ENCODE measurements around the gene PACS1. TPM values are rescaled to one million over a fixed set of nuclear protein-coding genes. Genes with fewer than 3 reads are reported as not detected.

The PACS1 gene
- total RNA-seq, 2 experiments from 2014 or later, result 179 to 183 TPM

- no peak overlapping the region for H3K27ac ChIP-seq (ENCODE audit: low read depth in 1 of 2, low read length in 2 of 2)
- POLR2A ChIA-PET, result interaction anchor here (1.0 kb wide), 1 partner anchor 27 kb away, joined by 3 read pairs; the partner anchor contains the start of gene YIF1A
- H3K4me3 ChIP-seq (ENCODE audit: low read length), result no peak overlapping the region
- intact Hi-C loops (cut with DNase I, micrococcal nuclease), result loop anchor here in 1 of 2 experiments (10.0 kb wide), 1 partner anchor 547 kb away; the partner anchor contains the start of gene KAT5
- no peak overlapping the region for H3K27ac Mint-ChIP-seq
- TF ChIP-seq, protein P1, sequence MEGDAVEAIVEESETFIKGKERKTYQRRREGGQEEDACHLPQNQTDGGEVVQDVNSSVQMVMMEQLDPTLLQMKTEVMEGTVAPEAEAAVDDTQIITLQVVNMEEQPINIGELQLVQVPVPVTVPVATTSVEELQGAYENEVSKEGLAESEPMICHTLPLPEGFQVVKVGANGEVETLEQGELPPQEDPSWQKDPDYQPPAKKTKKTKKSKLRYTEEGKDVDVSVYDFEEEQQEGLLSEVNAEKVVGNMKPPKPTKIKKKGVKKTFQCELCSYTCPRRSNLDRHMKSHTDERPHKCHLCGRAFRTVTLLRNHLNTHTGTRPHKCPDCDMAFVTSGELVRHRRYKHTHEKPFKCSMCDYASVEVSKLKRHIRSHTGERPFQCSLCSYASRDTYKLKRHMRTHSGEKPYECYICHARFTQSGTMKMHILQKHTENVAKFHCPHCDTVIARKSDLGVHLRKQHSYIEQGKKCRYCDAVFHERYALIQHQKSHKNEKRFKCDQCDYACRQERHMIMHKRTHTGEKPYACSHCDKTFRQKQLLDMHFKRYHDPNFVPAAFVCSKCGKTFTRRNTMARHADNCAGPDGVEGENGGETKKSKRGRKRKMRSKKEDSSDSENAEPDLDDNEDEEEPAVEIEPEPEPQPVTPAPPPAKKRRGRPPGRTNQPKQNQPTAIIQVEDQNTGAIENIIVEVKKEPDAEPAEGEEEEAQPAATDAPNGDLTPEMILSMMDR (IDR thresholded peaks at IDR 0.05), result no peak
- H3K36me3 Mint-ChIP-seq (ENCODE audit: low read depth), result peaks cover 51% of the 10 kb centered on the region
- H3K4me3 Mint-ChIP-seq, result no peak overlapping the region
- ATAC-seq (ENCODE audit: poor library complexity) (no peak), DNase-seq (no peak)
- no peaks in the 10 kb centered on the region for H3K27me3 Mint-ChIP-seq
- H3K4me1 ChIP-seq (ENCODE audit: insufficient read depth, low read length), result peaks cover 26% of the 10 kb centered on the region
- peaks cover 51% of the 10 kb centered on the region for H3K36me3 ChIP-seq (ENCODE audit: insufficient read depth, low read length)
- CTCF ChIA-PET, result no interaction called here
- H3K9me3 ChIP-seq (ENCODE audit: control insufficient read depth in 1 of 2, insufficient read depth in 1 of 2, low read length in 2 of 2), result no peaks in the 10 kb centered on the region
- H3K9me3 Mint-ChIP-seq, result no peaks in the 10 kb centered on the region
- no peaks in the 10 kb centered on the region for H3K27me3 ChIP-seq (ENCODE audit: control insufficient read depth in 1 of 2, insufficient read depth in 2 of 2, low read length in 2 of 2)
- peaks cover 26% of the 10 kb centered on the region for H3K4me1 Mint-ChIP-seq (ENCODE audit: low read depth)
Observed at GRCh38 chr11:66261578-66261977, 191.5 kb downstream of the PACS1 start.

DNA sequence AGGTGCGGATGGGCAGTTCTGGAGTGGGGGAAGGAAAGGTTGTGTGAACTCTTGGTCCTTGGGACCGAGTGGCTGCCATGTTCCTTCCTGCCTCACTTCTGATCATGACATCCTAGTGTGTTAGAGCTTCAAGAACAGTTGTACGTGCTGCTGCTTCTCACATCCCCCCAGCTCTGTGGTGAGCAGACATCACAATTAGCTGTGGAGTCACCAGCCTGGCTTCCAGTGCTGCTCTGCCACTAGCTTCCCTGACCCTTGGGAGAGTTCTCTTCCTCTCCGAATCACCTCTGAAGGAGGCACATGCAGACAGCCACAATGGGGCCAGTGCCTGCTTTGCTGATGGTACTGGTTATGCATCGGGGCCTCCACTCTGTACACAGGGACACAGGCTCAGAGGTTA lies 192.1 kb downstream of the PACS1 start:
- DNase-seq, result no peak
- no peaks in the 10 kb centered on the region for H3K27me3 ChIP-seq (ENCODE audit: control insufficient read depth in 1 of 2, insufficient read depth in 2 of 2, low read length in 2 of 2)
- ATAC-seq (ENCODE audit: poor library complexity), result no peak
- H3K27ac ChIP-seq (ENCODE audit: low read depth in 1 of 2, low read length in 2 of 2), result no peak overlapping the region
- ChIA-PET POLR2A (interaction anchor here (1.0 kb wide), 1 partner anchor 27 kb away, joined by 3 read pairs; the partner anchor contains the start of gene YIF1A), CTCF (no interaction called here)
- Mint-ChIP-seq H3K36me3 (ENCODE audit: low read depth) (peaks cover 50% of the 10 kb centered on the region), H3K4me3 (no peak overlapping the region), H3K27ac (no peak overlapping the region), H3K4me1 (ENCODE audit: low read depth) (peaks cover 23% of the 10 kb centered on the region), H3K9me3 (no peaks in the 10 kb centered on the region), H3K27me3 (no peaks in the 10 kb centered on the region)
- TF ChIP-seq, protein P1 (IDR thresholded peaks at IDR 0.05), result no peak
- peaks cover 51% of the 10 kb centered on the region for H3K36me3 ChIP-seq (ENCODE audit: insufficient read depth, low read length)
- H3K4me1 ChIP-seq (ENCODE audit: insufficient read depth, low read length), result peaks cover 26% of the 10 kb centered on the region
- H3K9me3 ChIP-seq (ENCODE audit: control insufficient read depth in 1 of 2, insufficient read depth in 1 of 2, low read length in 2 of 2), result no peaks in the 10 kb centered on the region
- H3K4me3 ChIP-seq (ENCODE audit: low read length), result no peak overlapping the region
- intact Hi-C loops (cut with DNase I, micrococcal nuclease), result loop anchor here in 1 of 2 experiments (10.0 kb wide), 1 partner anchor 547 kb away; the partner anchor contains the start of gene KAT5

GRCh38 chr11:66262696-66263095 lies 192.6 kb downstream of the PACS1 start:
- ChIA-PET CTCF (no interaction called here), POLR2A (interaction anchor here (0.8 kb wide), 1 partner anchor 40 kb away, joined by 3 read pairs; no protein-coding TSS in a partner anchor)
- Mint-ChIP-seq H3K4me1 (ENCODE audit: low read depth) (peaks cover 26% of the 10 kb centered on the region), H3K27ac (no peak overlapping the region), H3K9me3 (no peaks in the 10 kb centered on the region), H3K36me3 (ENCODE audit: low read depth) (peaks cover 46% of the 10 kb centered on the region), H3K4me3 (no peak overlapping the region), H3K27me3 (no peaks in the 10 kb centered on the region)
- ATAC-seq (ENCODE audit: poor library complexity), result no peak
- Histone ChIP-seq H3K27me3 (ENCODE audit: control insufficient read depth in 1 of 2, insufficient read depth in 2 of 2, low read length in 2 of 2) (no peaks in the 10 kb centered on the region), H3K4me3 (ENCODE audit: low read length) (no peak overlapping the region), H3K36me3 (ENCODE audit: insufficient read depth, low read length) (peaks cover 51% of the 10 kb centered on the region), H3K4me1 (ENCODE audit: insufficient read depth, low read length) (peaks cover 27% of the 10 kb centered on the region), H3K9me3 (ENCODE audit: control insufficient read depth in 1 of 2, insufficient read depth in 1 of 2, low read length in 2 of 2) (no peaks in the 10 kb centered on the region), H3K27ac (ENCODE audit: low read depth in 1 of 2, low read length in 2 of 2) (no peak overlapping the region)
- TF ChIP-seq, protein P1 (IDR thresholded peaks at IDR 0.05), result no peak
- DNase-seq, result no peak
- intact Hi-C loops (cut with DNase I, micrococcal nuclease), result loop anchor here in 1 of 2 experiments (10.0 kb wide), 1 partner anchor 548 kb away; the partner anchor contains the start of gene KAT5

Data from CD4-positive, alpha-beta T cell (primary cell).